Pancreas (tissue), 10 donors: ENCODE results near the gene SH2B3. TPM values are rescaled to one million over a fixed set of nuclear protein-coding genes. Genes with fewer than 3 reads are reported as not detected.

Experiments
- ATAC-seq, 4 donors: fragments of 200-7000 bp; cut with Tn5 transposase; one replicate each; pipeline versions ENCODE4 v1.8.0 to v1.9.1; 2020; ENCODE audit warnings: mild to moderate bottlenecking in 4 of 4, moderate library complexity in 4 of 4
- DNase-seq, 6 donors: peaks; one replicate each; pipeline ENCODE4 v3.0.0-alpha.2; 2020
- FAIRE-seq: peaks from 2 replicates; lab custom pipeline; 2012; peaks lifted over from hg19 to GRCh38; lab: Jason Lieb, UNC
- H3K27ac ChIP-seq, 4 donors: fragments of 200-600 bp; sonication (generic); 1 replicate in 3 of 4; 2 replicates in 1 of 4; pipeline versions ENCODE4 v1.5.0 to v1.8.0; 2020
- H3K27me3 ChIP-seq, 4 donors: fragments of 200-600 bp; one replicate each; pipeline ENCODE4 v1.8.0; 2021
- H3K36me3 ChIP-seq, 3 donors: fragments of 200-600 bp; sonication (generic) in 1 of 3; one replicate each; pipeline versions ENCODE4 v1.5.0 to v1.8.0; 2020 to 2021
- H3K4me1 ChIP-seq, 3 donors: fragments of 200-600 bp; one replicate each; pipeline ENCODE4 v1.8.0; 2021
- H3K4me3 ChIP-seq, 4 donors: fragments of 200-600 bp; sonication (generic) in 2 of 4; one replicate each; pipeline versions ENCODE4 v1.5.0 to v1.8.0; 2020 to 2021
- H3K9me3 ChIP-seq, 4 donors: fragments of 200-600 bp; one replicate each; pipeline ENCODE4 v1.8.0; 2021
- WGBS, 2 donors: extraction: QIAGEN DNeasy Blood & Tissue Kit; methylation state at CpG; one replicate each; pipeline ENCODE4 v1.1.7; 2013; 5-methylcytosine and 5-hydroxymethylcytosine counted together
- intact Hi-C, 3 donors: fragments of 100-400 bp; cut with DNase I; formaldehyde crosslinking; loops; one replicate each; pipeline versions ENCODE4 v1.11.1 to v1.14.2; 2022
- polyA plus RNA-seq, 2 donors: library from polyadenylated mRNA; stranded (reverse); fragments of 200-250 nt; gene quantifications; one replicate each; pipeline ENCODE4 v1.2.3, GENCODE V29; 2013
- total RNA-seq, 6 donors: library from RNA; stranded (reverse); fragmentation: NEBNext Ultra II Directional in 4 of 6; extraction: Animal tissue kit (Norgen Biotek cat#: 25700) in 4 of 6; gene quantifications; one replicate each; pipeline versions ENCODE4 v1.2.1 to v1.2.4, GENCODE V29; 2021 to 2023
- TF ChIP-seq, protein P1 (sequence below), 4 donors: fragments of 200-600 bp; sonication (generic) in 3 of 4; IDR thresholded peaks; one replicate each; pipeline versions ENCODE4 v1.5.0 to v1.8.0; 2021; ENCODE audit warnings: antibody characterized with exemption in 4 of 4
- donor health status: healthy with polysubstance abuse.
- donor health status: DM: no; HTN: no; CAD: no; lungs with moderate emphysema.
- donor health status: DM: no; HTN: no; CAD: no.
- donor health status: control.
- donor health status: control.
- donor health status: Bipolar disorder and iron deficiency.
- donor health status: DM: yes; HTN: yes; CAD: no.
- donor health status: DM: no; HTN: no; CAD: no.
- donor health status: DM: no; HTN: no; CAD: no.
- donor health status: DM: yes; HTN: yes; CAD: no.

Gene SH2B3
- total and polyA plus RNA-seq, 8 donors: 2.8 to 15.0 (median 6.5) TPM

GRCh38 chr12:111434680-111435338, 29.1 kb downstream of the SH2B3 start:
- Histone ChIP-seq H3K9me3 (no peaks in the 10 kb centered on the region), H3K4me3 (peak overlapping the region in 1 of 4 donors; percentile 9), H3K36me3 (no peaks in the 10 kb centered on the region), H3K27ac (peak overlapping the region; percentile 39 to 72 (median 52)), H3K27me3 (no peaks in the 10 kb centered on the region), H3K4me1 (peaks cover 18 to 42% (median 29%) of the 10 kb centered on the region in 3 donors)
- DNase-seq (peak in 4 of 6 donors; percentile 61 to 80 (median 70)), FAIRE-seq (no peak), ATAC-seq (peak; percentile 61 to 79 (median 68))
- 32 to 39% methylated on average over 15 to 18 of the region's 18 CpGs for WGBS, 2 donors
- intact Hi-C loops: no loop called here
- TF ChIP-seq, protein P1, sequence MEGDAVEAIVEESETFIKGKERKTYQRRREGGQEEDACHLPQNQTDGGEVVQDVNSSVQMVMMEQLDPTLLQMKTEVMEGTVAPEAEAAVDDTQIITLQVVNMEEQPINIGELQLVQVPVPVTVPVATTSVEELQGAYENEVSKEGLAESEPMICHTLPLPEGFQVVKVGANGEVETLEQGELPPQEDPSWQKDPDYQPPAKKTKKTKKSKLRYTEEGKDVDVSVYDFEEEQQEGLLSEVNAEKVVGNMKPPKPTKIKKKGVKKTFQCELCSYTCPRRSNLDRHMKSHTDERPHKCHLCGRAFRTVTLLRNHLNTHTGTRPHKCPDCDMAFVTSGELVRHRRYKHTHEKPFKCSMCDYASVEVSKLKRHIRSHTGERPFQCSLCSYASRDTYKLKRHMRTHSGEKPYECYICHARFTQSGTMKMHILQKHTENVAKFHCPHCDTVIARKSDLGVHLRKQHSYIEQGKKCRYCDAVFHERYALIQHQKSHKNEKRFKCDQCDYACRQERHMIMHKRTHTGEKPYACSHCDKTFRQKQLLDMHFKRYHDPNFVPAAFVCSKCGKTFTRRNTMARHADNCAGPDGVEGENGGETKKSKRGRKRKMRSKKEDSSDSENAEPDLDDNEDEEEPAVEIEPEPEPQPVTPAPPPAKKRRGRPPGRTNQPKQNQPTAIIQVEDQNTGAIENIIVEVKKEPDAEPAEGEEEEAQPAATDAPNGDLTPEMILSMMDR (IDR thresholded peaks at IDR 0.05): no peak

GRCh38 chr12:111435661-111436201, 30.0 kb downstream of the SH2B3 start:
- H3K4me3 ChIP-seq: no peak overlapping the region
- DNase-seq: peak in 1 of 6 donors; percentile 71
- peaks cover 18 to 42% (median 29%) of the 10 kb centered on the region in 3 donors for H3K4me1 ChIP-seq
- WGBS, 2 donors: 87 to 90% methylated on average over 16 of the region's 16 CpGs
- ATAC-seq: no peak
- intact Hi-C loops: no loop called here
- no peak overlapping the region for H3K27ac ChIP-seq
- no peaks in the 10 kb centered on the region for H3K36me3 ChIP-seq
- FAIRE-seq: no peak
- H3K9me3 ChIP-seq: no peaks in the 10 kb centered on the region
- no peaks in the 10 kb centered on the region for H3K27me3 ChIP-seq
- TF ChIP-seq, protein P1 (IDR thresholded peaks at IDR 0.05): no peak

- Histone ChIP-seq H3K27ac (no peak overlapping the region), H3K4me1 (peaks cover 18 to 39% (median 29%) of the 10 kb centered on the region in 3 donors), H3K4me3 (no peak overlapping the region), H3K36me3 (no peaks in the 10 kb centered on the region), H3K27me3 (no peaks in the 10 kb centered on the region), H3K9me3 (no peaks in the 10 kb centered on the region)
- intact Hi-C loops: no loop called here
- TF ChIP-seq, protein P1 (IDR thresholded peaks at IDR 0.05): no peak
- DNase-seq: no peak
- no peak for ATAC-seq
- 83 to 88% methylated on average over 7 of the region's 7 CpGs for WGBS, 2 donors
- no peak for FAIRE-seq
Measured at GRCh38 chr12:111436266-111436665, 30.5 kb downstream of the SH2B3 start.

DNA sequence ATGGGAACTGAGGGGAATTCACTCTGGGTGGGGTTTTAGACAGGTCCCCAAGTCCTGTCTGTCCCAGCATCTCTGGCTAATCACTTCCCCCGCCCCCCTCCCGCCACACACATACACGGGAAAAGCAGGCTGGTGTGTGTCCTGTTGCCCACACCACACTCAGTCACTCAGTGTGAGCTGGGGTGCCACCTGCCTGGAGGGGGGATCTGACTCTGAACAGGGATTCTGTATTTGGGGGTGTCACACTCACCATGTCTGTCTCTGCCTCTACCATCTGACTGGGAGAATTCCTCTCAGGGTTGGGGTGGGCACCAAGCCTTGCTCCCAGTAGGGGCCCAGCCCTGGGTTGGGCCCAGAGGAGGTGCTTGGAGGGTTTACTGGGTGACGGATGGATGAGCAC, 31.1 kb downstream of the SH2B3 start:
- TF ChIP-seq, protein P1 (IDR thresholded peaks at IDR 0.05): no peak
- no peak overlapping the region for H3K27ac ChIP-seq
- FAIRE-seq (no peak), ATAC-seq (no peak), DNase-seq (no peak)
- H3K4me1 ChIP-seq: peaks cover 18 to 34% (median 25%) of the 10 kb centered on the region in 3 donors
- no peaks in the 10 kb centered on the region for H3K9me3 ChIP-seq
- H3K36me3 ChIP-seq: no peaks in the 10 kb centered on the region
- 71 to 73% methylated on average over 4 of the region's 4 CpGs for WGBS, 2 donors
- intact Hi-C loops: no loop called here
- no peak overlapping the region for H3K4me3 ChIP-seq
- H3K27me3 ChIP-seq: no peaks in the 10 kb centered on the region
